OCI-LY3 (cell line): ENCODE data around the gene LGALS4.
A peak's percentile ranks its signal among the peaks of the same experiment; 100 is the strongest.
"Not testable (repeated sequence)": the region's sequence is repeated elsewhere in the genome, so short reads cannot be mapped to it uniquely, and the experiment has no call there.

Experiments used
- H2AFZ ChIP-seq: fragments of 200-600, 300-600 bp; shearing (Covaris generic); 2 replicates; pipeline ENCODE4 v1.6.0; 2014; ENCODE audit warnings: antibody characterized with exemption, low read depth, low read length
- H3K27ac ChIP-seq: fragments of 200-600, 300-600 bp; sonication (generic); 2 replicates; pipeline ENCODE4 v1.5.1; 2014; ENCODE audit warnings: mild to moderate bottlenecking, low read length, moderate library complexity, mixed read lengths
- H3K27me3 ChIP-seq: fragments of 200-600, 300-600 bp; sonication (generic); 2 replicates; pipeline ENCODE4 v1.6.1; 2014; ENCODE audit warnings: low read depth, low read length, mixed read lengths
- H3K36me3 ChIP-seq: fragments of 200-600, 300-600 bp; sonication (generic); replicated peaks from 2 replicates; pipeline ENCODE3; 2014; ENCODE audit warnings: low read depth, low read length, mixed read lengths
- H3K4me1 ChIP-seq: fragments of 300-600, 200-600 bp; sonication (generic); 2 replicates; pipeline ENCODE4 v1.6.1; 2014; ENCODE audit warnings: low read length, mixed read lengths
- H3K4me2 ChIP-seq: fragments of 200-600, 300-600 bp; sonication (generic); 2 replicates; pipeline ENCODE4 v1.6.1; 2014; ENCODE audit warnings: low read length, mixed read lengths
- H3K4me3 ChIP-seq: fragments of 300-600, 200-600 bp; sonication (generic); 2 replicates; pipeline ENCODE4 v1.5.1; 2014; ENCODE audit warnings: antibody characterized with exemption, mild to moderate bottlenecking, low read length, moderate library complexity
- H3K79me2 ChIP-seq: fragments of 300-600, 200-600 bp; shearing (Covaris generic); 2 replicates; pipeline ENCODE4 v1.6.1; 2014; ENCODE audit warnings: mild to moderate bottlenecking, low read length, mixed read lengths
- H3K9ac ChIP-seq: fragments of 300-600, 200-600 bp; shearing (Covaris generic); 2 replicates; pipeline ENCODE4 v1.6.0; 2014; ENCODE audit warnings: mild to moderate bottlenecking, low read length, moderate library complexity
- H3K9me3 ChIP-seq: fragments of 200-600, 300-600 bp; shearing (Covaris generic); 2 replicates; pipeline ENCODE4 v1.6.1; 2014; ENCODE audit warnings: low read length, mixed read lengths; ENCODE audit not compliant: insufficient read depth
- H4K20me1 ChIP-seq: fragments of 200-600, 300-600 bp; sonication (generic); 2 replicates; pipeline ENCODE4 v1.6.1; 2016; ENCODE audit warnings: low read length, mixed read lengths; ENCODE audit not compliant: insufficient read depth
- EZH2phosphoT487 ChIP-seq: fragments of 200-600 bp; shearing (Covaris generic); IDR thresholded peaks from 2 replicates; pipeline ENCODE4 v1.6.1; 2018; ENCODE audit warnings: antibody characterized with exemption, mixed run types, low read depth
- TF ChIP-seq, protein P1 (sequence below): fragments of 200-600, 300-600 bp; sonication (generic); IDR thresholded peaks from 2 replicates; pipeline ENCODE4 v1.5.1; 2014; ENCODE audit warnings: antibody characterized with exemption, low read length, low read depth

LGALS4 gene

DNA sequence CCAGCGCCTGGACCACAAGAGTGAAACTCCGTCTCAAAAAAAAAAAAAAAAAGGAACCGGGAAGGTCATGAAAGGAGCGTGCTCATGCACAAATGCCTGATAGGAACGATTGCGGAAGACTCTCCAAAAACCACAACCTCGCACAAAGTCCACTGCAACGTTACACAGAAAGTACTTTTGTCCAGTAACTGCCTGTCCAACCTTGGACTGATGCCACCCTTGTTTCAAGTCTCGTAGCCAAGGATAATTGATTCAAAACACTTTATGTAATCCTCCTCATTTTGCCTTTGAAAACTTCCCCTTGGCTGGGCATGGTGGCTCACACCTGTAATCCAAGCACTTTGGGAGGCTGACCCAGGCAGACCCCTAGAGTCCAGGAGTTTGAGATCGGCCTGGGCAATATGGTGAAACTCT lies 53.1 kb downstream of the LGALS4 start:
- Histone ChIP-seq H3K4me3 (no peak overlapping the region), H2AFZ (no peak overlapping the region), H3K4me2 (peak overlapping the region; percentile 4; the same call in 1 of the 2 replicates), H4K20me1 (no peaks in the 10 kb centered on the region), H3K36me3 (no peaks in the 10 kb centered on the region), H3K4me1 (no peaks in the 10 kb centered on the region), H3K9me3 (no peaks in the 10 kb centered on the region), H3K9ac (no peak overlapping the region), H3K79me2 (no peaks in the 10 kb centered on the region), H3K27me3 (no peaks in the 10 kb centered on the region), H3K27ac (no peak overlapping the region)
- TF ChIP-seq EZH2phosphoT487, result no peak
- TF ChIP-seq, protein P1, sequence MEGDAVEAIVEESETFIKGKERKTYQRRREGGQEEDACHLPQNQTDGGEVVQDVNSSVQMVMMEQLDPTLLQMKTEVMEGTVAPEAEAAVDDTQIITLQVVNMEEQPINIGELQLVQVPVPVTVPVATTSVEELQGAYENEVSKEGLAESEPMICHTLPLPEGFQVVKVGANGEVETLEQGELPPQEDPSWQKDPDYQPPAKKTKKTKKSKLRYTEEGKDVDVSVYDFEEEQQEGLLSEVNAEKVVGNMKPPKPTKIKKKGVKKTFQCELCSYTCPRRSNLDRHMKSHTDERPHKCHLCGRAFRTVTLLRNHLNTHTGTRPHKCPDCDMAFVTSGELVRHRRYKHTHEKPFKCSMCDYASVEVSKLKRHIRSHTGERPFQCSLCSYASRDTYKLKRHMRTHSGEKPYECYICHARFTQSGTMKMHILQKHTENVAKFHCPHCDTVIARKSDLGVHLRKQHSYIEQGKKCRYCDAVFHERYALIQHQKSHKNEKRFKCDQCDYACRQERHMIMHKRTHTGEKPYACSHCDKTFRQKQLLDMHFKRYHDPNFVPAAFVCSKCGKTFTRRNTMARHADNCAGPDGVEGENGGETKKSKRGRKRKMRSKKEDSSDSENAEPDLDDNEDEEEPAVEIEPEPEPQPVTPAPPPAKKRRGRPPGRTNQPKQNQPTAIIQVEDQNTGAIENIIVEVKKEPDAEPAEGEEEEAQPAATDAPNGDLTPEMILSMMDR, result no peak

DNA sequence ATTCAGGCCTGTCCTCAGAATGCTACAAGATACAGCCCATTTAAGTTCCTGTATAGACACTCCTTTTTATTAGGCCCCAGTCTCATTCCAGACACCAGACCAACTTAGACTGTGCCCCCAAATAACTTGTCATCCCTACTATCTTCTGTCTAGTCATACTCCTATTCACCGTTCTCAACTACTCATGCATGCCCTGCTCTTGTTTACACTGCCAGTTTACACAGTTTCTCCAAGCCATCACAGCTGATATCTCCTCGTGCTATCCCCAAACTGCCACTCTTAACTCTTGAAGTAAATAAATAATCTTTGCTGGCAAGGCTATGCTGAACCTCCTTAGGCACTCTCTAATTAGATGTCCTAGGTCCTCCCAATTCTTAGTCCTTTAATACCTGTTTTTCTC lies 58.5 kb downstream of the LGALS4 start:
- H3K4me3 ChIP-seq, H3K79me2 ChIP-seq, H3K36me3 ChIP-seq, H3K4me1 ChIP-seq, H3K4me2 ChIP-seq, H3K27me3 ChIP-seq, H3K27ac ChIP-seq, H2AFZ ChIP-seq, H3K9ac ChIP-seq, H4K20me1 ChIP-seq, H3K9me3 ChIP-seq: not testable (repeated sequence)

GRCh38 chr19:38753783-38754182 lies 59.0 kb downstream of the LGALS4 start:
- H2AFZ ChIP-seq, H3K4me2 ChIP-seq, H3K36me3 ChIP-seq, H4K20me1 ChIP-seq, H3K27me3 ChIP-seq, H3K9me3 ChIP-seq, H3K79me2 ChIP-seq, H3K4me3 ChIP-seq, H3K9ac ChIP-seq, H3K4me1 ChIP-seq, H3K27ac ChIP-seq: not testable (repeated sequence)
